Ovary (tissue), 3 donors: ENCODE data around the gene CAPN5.

ENCODE experiments used
- EP300 ChIP-seq: sonication (generic); formaldehyde crosslinking; IDR thresholded peaks from one replicate; pipeline ENCODE4 v1.6.1; 2017; ENCODE audit warnings: antibody characterized with exemption
- TF ChIP-seq, protein P1 (sequence below), 3 donors: fragments of 450-650 bp in 2 of 3; fragments of 200-600 bp in 1 of 3; IDR thresholded peaks; one replicate each; pipeline versions ENCODE4 v1.5.1 to v1.8.0; 2016 to 2022; ENCODE audit warnings: antibody characterized with exemption in 3 of 3, mild to moderate bottlenecking in 1 of 3
- donor health status: DM: no; HTN: no; CAD: no.

DNA sequence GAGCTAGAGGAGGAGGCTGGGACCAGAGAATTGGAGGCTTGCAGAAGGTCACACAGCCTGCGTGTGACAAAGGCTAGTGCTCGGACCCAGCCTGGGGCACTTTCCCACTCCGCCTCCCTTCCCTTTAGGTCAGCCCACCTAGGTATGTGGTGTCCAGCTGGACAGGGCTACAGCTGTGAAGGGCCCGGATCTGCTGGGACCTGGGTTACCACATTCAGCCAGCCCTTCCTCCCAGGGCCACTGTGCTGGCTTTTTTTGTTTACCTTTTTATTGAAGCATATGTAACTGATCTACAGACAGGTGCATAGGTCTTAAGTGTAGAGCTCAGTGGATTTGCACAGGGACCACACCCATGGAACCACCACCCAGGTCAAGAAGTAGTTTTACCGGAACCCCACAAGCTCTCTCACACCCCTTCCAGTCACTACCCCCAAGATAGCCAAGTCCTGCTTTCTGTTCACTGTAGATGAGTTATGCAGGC, 8.7 kb downstream of the CAPN5 start:
- TF ChIP-seq, protein P1, sequence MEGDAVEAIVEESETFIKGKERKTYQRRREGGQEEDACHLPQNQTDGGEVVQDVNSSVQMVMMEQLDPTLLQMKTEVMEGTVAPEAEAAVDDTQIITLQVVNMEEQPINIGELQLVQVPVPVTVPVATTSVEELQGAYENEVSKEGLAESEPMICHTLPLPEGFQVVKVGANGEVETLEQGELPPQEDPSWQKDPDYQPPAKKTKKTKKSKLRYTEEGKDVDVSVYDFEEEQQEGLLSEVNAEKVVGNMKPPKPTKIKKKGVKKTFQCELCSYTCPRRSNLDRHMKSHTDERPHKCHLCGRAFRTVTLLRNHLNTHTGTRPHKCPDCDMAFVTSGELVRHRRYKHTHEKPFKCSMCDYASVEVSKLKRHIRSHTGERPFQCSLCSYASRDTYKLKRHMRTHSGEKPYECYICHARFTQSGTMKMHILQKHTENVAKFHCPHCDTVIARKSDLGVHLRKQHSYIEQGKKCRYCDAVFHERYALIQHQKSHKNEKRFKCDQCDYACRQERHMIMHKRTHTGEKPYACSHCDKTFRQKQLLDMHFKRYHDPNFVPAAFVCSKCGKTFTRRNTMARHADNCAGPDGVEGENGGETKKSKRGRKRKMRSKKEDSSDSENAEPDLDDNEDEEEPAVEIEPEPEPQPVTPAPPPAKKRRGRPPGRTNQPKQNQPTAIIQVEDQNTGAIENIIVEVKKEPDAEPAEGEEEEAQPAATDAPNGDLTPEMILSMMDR (IDR thresholded peaks at IDR 0.05): no peak
- TF ChIP-seq EP300: no peak
